HEK293T (cell line): ENCODE measurements around the gene LSG1.

Source experiments
- CTCF ChIA-PET: fragments of 350-600 bp; formaldehyde crosslinking; extraction: SDS; loops from one replicate; lab custom pipeline; 2021; ENCODE audit warnings: antibody characterized with exemption, inconsistent platforms; lab: Yijun Ruan, JAX
- POLR2A ChIA-PET: fragments of 350-600 bp; formaldehyde crosslinking; extraction: SDS; loops from one replicate; lab custom pipeline; 2020; ENCODE audit warnings: antibody characterized with exemption, inconsistent platforms; lab: Yijun Ruan, JAX
- DNase-seq: peaks from one replicate; pipeline ENCODE4 v3.0.0; 2012; ENCODE audit warnings: mixed read lengths; ENCODE audit errors: extremely low spot score
- ARNT ChIP-seq: fragments of 450-650 bp; IDR thresholded peaks from 2 replicates; pipeline ENCODE4 v1.6.1; 2017; ENCODE audit warnings: mild to moderate bottlenecking
- BHLHE40 ChIP-seq: fragments of 450-650 bp; IDR thresholded peaks from 2 replicates; pipeline ENCODE4 v1.6.1; 2016; ENCODE audit warnings: mild to moderate bottlenecking, moderate library complexity, borderline replicate concordance
- CTBP1 ChIP-seq: fragments of 450-650 bp; IDR thresholded peaks from 2 replicates; pipeline ENCODE4 v1.6.1; 2016; ENCODE audit warnings: borderline replicate concordance
- ELF4 ChIP-seq: fragments of 450-650 bp; IDR thresholded peaks from 2 replicates; pipeline ENCODE4 v1.6.1; 2017; ENCODE audit warnings: antibody characterized with exemption
- FOXA1 ChIP-seq: fragments of 450-650 bp; IDR thresholded peaks from 2 replicates; pipeline ENCODE4 v1.6.1; 2016; ENCODE audit warnings: mild to moderate bottlenecking
- FOXK2 ChIP-seq: fragments of 450-650 bp; IDR thresholded peaks from 2 replicates; pipeline ENCODE4 v1.6.1; 2016; ENCODE audit warnings: mild to moderate bottlenecking
- FOXM1 ChIP-seq: fragments of 450-650 bp; IDR thresholded peaks from 2 replicates; pipeline ENCODE4 v1.6.1; 2017; ENCODE audit warnings: mild to moderate bottlenecking, borderline replicate concordance
- HDGF ChIP-seq: fragments of 450-650 bp; IDR thresholded peaks from 2 replicates; pipeline ENCODE4 v1.6.1; 2017; ENCODE audit warnings: antibody characterized with exemption, borderline replicate concordance
- L3MBTL2 ChIP-seq: fragments of 450-650 bp; conservative IDR thresholded peaks from 2 replicates; pipeline ENCODE4 v1.6.1; 2016; ENCODE audit warnings: mild to moderate bottlenecking
- LEF1 ChIP-seq: fragments of 450-650 bp; IDR thresholded peaks from 2 replicates; pipeline ENCODE4 v1.6.1; 2017; ENCODE audit warnings: mild to moderate bottlenecking, borderline replicate concordance
- NFRKB ChIP-seq: fragments of 450-650 bp; IDR thresholded peaks from 2 replicates; pipeline ENCODE4 v1.6.1; 2016; ENCODE audit warnings: mild to moderate bottlenecking, moderate library complexity
- PKNOX1 ChIP-seq: fragments of 450-650 bp; IDR thresholded peaks from 2 replicates; pipeline ENCODE4 v1.6.1; 2016
- SP1 ChIP-seq: fragments of 450-650 bp; IDR thresholded peaks from 2 replicates; pipeline ENCODE4 v1.6.1; 2017
- SUZ12 ChIP-seq: fragments of 450-650 bp; IDR thresholded peaks from 2 replicates; pipeline ENCODE4 v1.6.1; 2016; ENCODE audit warnings: mild to moderate bottlenecking
- TARDBP ChIP-seq: fragments of 450-650 bp; IDR thresholded peaks from 2 replicates; pipeline ENCODE4 v1.6.1; 2016
- ZNF384 ChIP-seq: fragments of 450-650 bp; IDR thresholded peaks from 2 replicates; pipeline ENCODE4 v1.6.1; 2016

The LSG1 gene

DNA sequence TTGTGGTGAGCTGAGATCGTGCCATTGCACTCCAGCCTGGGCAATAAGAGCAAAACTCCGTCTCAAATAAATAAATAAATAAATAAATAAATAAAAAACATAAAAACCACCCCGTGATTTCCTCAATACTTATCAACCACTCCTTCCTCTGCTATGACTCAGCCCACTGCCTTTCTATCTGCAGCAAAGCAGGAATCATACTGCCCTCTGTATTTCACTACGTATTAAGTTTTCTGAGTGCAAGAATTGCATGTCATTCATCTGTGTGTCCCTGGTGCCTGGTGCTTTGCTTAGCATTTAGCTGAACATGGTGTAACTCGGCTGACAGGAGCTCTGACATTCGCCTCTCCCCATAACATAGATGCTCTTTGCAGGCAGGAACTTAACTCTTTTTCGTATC, 7.1 kb downstream of the LSG1 start:
- CTCF ChIA-PET = interaction anchor here (0.7 kb wide), 1 partner anchor 13 kb away, joined by 3 read pairs; no protein-coding TSS in a partner anchor
- TF ChIP-seq LEF1 = no peak
- POLR2A ChIA-PET = no interaction called here
- DNase-seq = no peak

DNA sequence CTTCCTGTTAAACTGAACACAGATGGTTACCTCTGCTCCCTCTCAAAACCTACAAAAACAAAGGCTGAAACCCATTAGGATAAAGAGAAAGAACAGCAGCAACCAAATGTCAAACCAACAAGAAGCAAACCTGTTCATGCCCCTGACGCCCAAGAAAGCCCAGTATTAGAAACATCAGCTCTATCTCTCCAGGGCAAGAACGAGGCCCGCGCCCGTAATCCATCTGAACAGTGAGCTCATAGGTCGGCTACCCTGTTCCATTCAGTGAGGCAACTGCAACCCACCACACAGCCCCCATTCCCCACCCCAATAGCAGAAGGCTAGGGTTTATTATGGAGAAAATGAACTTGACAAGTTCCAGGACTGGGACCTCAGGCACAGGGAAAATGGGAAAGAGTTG, 10.0 kb downstream of the LSG1 start:
- POLR2A ChIA-PET = no interaction called here
- TF ChIP-seq ZNF384 (no peak), NFRKB (no peak), BHLHE40 (no peak), ARNT (no peak), TARDBP (no peak), FOXA1 (no peak)
- CTCF ChIA-PET = interaction anchor here (0.7 kb wide), 1 partner anchor 288 kb away, joined by 3 read pairs; no protein-coding TSS in a partner anchor
- DNase-seq = no peak

- POLR2A ChIA-PET = no interaction called here
- CTCF ChIA-PET = interaction anchor here (0.7 kb wide), 1 partner anchor 287 kb away, joined by 3 read pairs; no protein-coding TSS in a partner anchor
- DNase-seq = no peak
- no peak for TF ChIP-seq ELF4
- no peak for TF ChIP-seq NFRKB
- no peak for TF ChIP-seq CTBP1
- no peak for TF ChIP-seq HDGF
- TF ChIP-seq PKNOX1 = no peak
- no peak for TF ChIP-seq ARNT
- no peak for TF ChIP-seq TARDBP
- TF ChIP-seq FOXK2 = no peak
- TF ChIP-seq SUZ12 = no peak
- TF ChIP-seq ZNF384 = no peak
- TF ChIP-seq LEF1 = no peak
Measured at GRCh38 chr3:194661374-194661773, 10.6 kb downstream of the LSG1 start.

GRCh38 chr3:194659778-194660177, 12.2 kb downstream of the LSG1 start:
- no peak for TF ChIP-seq ZNF384
- TF ChIP-seq TARDBP = no peak
- TF ChIP-seq BHLHE40 = no peak
- no peak for TF ChIP-seq ARNT
- TF ChIP-seq SUZ12 = no peak
- TF ChIP-seq LEF1 = no peak
- TF ChIP-seq L3MBTL2 = no peak
- no peak for TF ChIP-seq FOXA1
- no peak for TF ChIP-seq CTBP1
- TF ChIP-seq HDGF = no peak
- no peak for TF ChIP-seq PKNOX1
- no peak for TF ChIP-seq ELF4
- no peak for TF ChIP-seq NFRKB
- TF ChIP-seq FOXM1 = no peak
- no peak for TF ChIP-seq FOXK2
- no peak for TF ChIP-seq SP1
- CTCF ChIA-PET = no interaction called here
- no peak for DNase-seq
- POLR2A ChIA-PET = interaction anchor here (1.2 kb wide), 1 partner anchor 12 kb away, joined by 3 read pairs; the partner anchor contains the start of gene LSG1

GRCh38 chr3:194658477-194659242, 13.3 kb downstream of the LSG1 start:
- ChIA-PET CTCF (no interaction called here), POLR2A (no interaction called here)
- TF ChIP-seq CTBP1 = no peak
- TF ChIP-seq TARDBP = no peak
- no peak for TF ChIP-seq FOXM1
- no peak for TF ChIP-seq SUZ12
- TF ChIP-seq FOXA1 = no peak
- TF ChIP-seq PKNOX1 = no peak
- no peak for TF ChIP-seq HDGF
- no peak for TF ChIP-seq FOXK2
- TF ChIP-seq ARNT = no peak
- no peak for TF ChIP-seq ELF4
- DNase-seq = no peak

DNA sequence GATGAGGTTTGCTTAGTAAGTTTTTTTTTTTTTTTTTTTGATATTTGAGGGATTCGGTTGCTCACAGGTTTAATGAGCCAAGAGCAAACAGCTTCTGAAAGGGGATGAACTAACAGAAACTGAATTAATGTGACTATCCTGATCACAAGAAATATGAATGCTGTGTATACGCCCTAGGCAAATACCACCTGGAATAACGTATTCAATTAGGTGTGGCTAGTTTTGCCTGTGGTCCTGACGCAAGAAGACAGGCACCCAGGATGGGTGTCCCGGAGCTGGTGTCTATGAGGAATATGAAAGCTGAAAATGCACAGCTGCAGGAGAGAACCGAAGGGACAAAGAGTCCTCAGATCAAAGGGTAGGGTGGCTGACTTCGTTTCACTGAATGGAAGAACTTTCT, 14.6 kb downstream of the LSG1 start:
- no peak for DNase-seq
- TF ChIP-seq LEF1 (no peak), FOXM1 (no peak), PKNOX1 (no peak), TARDBP (no peak), FOXA1 (no peak), ARNT (no peak), L3MBTL2 (no peak), ELF4 (no peak), FOXK2 (no peak), CTBP1 (no peak)
- POLR2A ChIA-PET = no interaction called here
- CTCF ChIA-PET = no interaction called here
